SH-SY5Y (cell line): ENCODE results near the gene RAC3.

Experiments
- GATA2 ChIP-seq: IDR thresholded peaks from 2 replicates; pipeline ENCODE4 v1.6.1; 2011; ENCODE audit warnings: mild to moderate bottlenecking, low read depth, low read length
- GATA3 ChIP-seq: IDR thresholded peaks from 2 replicates; pipeline ENCODE4 v1.6.1; 2011; ENCODE audit warnings: low read depth, mild to moderate bottlenecking, low read length, moderate library complexity

DNA sequence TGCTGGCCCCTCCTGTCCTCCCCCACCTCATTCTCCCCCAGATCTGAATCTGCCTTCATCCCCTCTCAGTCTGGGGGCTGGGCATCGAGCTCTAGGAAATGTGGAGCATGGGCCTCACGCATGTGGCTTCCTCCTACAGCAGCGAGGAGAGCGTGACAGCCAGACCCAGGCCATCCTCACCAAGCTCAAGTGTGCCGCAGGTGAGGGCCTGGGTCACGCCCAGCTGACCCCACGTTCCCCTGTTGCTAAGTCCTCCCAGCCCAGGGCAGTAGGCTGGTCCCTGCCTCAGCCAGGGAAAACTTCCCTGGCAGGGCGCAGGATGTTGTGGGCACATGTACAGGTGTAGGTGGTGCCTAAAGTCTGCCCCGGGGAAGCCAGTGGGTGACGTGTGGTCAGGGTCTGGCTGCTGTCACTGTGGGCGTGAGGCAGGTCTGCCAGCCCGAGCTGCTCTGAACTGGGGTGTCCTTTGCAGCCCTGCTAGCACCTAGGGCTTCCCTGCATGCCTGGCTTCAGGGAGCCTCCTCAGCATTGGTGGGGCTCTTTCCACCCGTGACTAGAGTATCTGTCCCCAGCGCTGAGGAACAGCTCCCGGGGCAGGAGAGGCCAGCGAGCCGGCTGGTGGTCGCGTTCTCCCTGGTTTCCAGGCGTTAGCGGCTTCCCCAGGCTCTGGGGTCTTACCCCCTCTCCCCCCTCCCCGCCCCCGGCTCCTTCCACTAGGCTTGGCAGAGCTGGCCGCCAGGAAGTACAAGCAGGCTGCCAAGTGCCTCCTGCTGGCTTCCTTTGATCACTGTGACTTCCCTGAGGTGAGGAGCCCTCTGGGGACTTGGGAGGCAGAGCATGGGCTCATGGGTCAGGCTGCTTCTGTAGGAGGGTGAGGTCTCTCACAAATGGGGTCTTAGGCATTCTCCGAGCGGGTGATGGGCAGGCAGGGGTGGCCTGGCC is 23.8 kb downstream of the RAC3 start:
- TF ChIP-seq GATA2: no peak
- no peak for TF ChIP-seq GATA3
